Osteocyte (in vitro differentiated cells): ENCODE results near the gene LTK. TPM values are rescaled to one million over a fixed set of nuclear protein-coding genes. Genes with fewer than 3 reads are reported as not detected.

Source experiments
- DNase-seq: peaks from one replicate; pipeline ENCODE4 v3.0.0; 2021; ENCODE audit warnings: mixed read lengths; ENCODE audit not compliant: unreplicated experiment; ENCODE audit errors: extremely low spot score
- H3K27ac Mint-ChIP-seq: one replicate; pipeline ENCODE4 v1.8.0; 2021; ENCODE audit warnings: mild to moderate bottlenecking, mixed read lengths; ENCODE audit not compliant: unreplicated experiment
- H3K27me3 Mint-ChIP-seq: one replicate; pipeline ENCODE4 v1.8.0; 2021; ENCODE audit warnings: mixed read lengths; ENCODE audit not compliant: unreplicated experiment
- H3K36me3 Mint-ChIP-seq: one replicate; pipeline ENCODE4 v1.8.0; 2021; ENCODE audit warnings: mixed read lengths; ENCODE audit not compliant: unreplicated experiment
- H3K4me1 Mint-ChIP-seq: one replicate; pipeline ENCODE4 v1.8.0; 2021; ENCODE audit warnings: mixed read lengths; ENCODE audit not compliant: unreplicated experiment
- H3K4me3 Mint-ChIP-seq: one replicate; pipeline ENCODE4 v1.8.0; 2021; ENCODE audit warnings: mild to moderate bottlenecking, moderate library complexity, mixed read lengths; ENCODE audit not compliant: unreplicated experiment
- H3K9me3 Mint-ChIP-seq: one replicate; pipeline ENCODE4 v1.8.0; 2021; ENCODE audit warnings: mixed read lengths; ENCODE audit not compliant: unreplicated experiment
- CTCF ChIP-seq: fragments of 200-600 bp; sonication (generic); IDR thresholded peaks from 2 replicates; pipeline ENCODE4 v1.5.0; 2021; ENCODE audit warnings: antibody characterized with exemption, mild to moderate bottlenecking, moderate library complexity
- total RNA-seq: library from RNA; stranded (reverse); gene quantifications from 2 replicates; pipeline ENCODE4 v1.2.1, GENCODE V29; 2021

LTK gene
- total RNA-seq, 1 donor from 2014 or later = 0.91 TPM

- Mint-ChIP-seq H3K9me3 (no peaks in the 10 kb centered on the region), H3K27ac (no peak overlapping the region), H3K36me3 (no peaks in the 10 kb centered on the region), H3K4me3 (no peak overlapping the region), H3K27me3 (peaks cover 43% of the 10 kb centered on the region), H3K4me1 (peaks cover 13% of the 10 kb centered on the region)
- no peak for TF ChIP-seq CTCF
- no peak for DNase-seq
Observed at GRCh38 chr15:41507820-41508290, 5.8 kb downstream of the LTK start.

GRCh38 chr15:41506796-41507341 is 6.8 kb downstream of the LTK start:
- Mint-ChIP-seq H3K27me3 (peaks cover 40% of the 10 kb centered on the region), H3K4me3 (no peak overlapping the region)

GRCh38 chr15:41505776-41506175 is 7.9 kb downstream of the LTK start:
- H3K36me3 Mint-ChIP-seq = no peaks in the 10 kb centered on the region
- H3K4me3 Mint-ChIP-seq = no peak overlapping the region
- DNase-seq = no peak
- peaks cover 19% of the 10 kb centered on the region for H3K4me1 Mint-ChIP-seq
- no peak overlapping the region for H3K27ac Mint-ChIP-seq
- no peaks in the 10 kb centered on the region for H3K9me3 Mint-ChIP-seq
- H3K27me3 Mint-ChIP-seq = peaks cover 47% of the 10 kb centered on the region
- no peak for TF ChIP-seq CTCF

More at GRCh38 chr15:41506796-41507341, 6.8 kb downstream of the LTK start:
- Mint-ChIP-seq H3K4me1 (peaks cover 12% of the 10 kb centered on the region), H3K9me3 (no peaks in the 10 kb centered on the region), H3K36me3 (no peaks in the 10 kb centered on the region), H3K27ac (no peak overlapping the region)
- no peak for DNase-seq
- no peak for TF ChIP-seq CTCF

GRCh38 chr15:41504751-41505492 is 8.7 kb downstream of the LTK start:
- TF ChIP-seq CTCF = no peak
- no peaks in the 10 kb centered on the region for H3K36me3 Mint-ChIP-seq
- no peak for DNase-seq
- H3K9me3 Mint-ChIP-seq = no peaks in the 10 kb centered on the region
- H3K27ac Mint-ChIP-seq = no peak overlapping the region
- peaks cover 43% of the 10 kb centered on the region for H3K27me3 Mint-ChIP-seq
- H3K4me3 Mint-ChIP-seq = no peak overlapping the region
- H3K4me1 Mint-ChIP-seq = peaks cover 19% of the 10 kb centered on the region

GRCh38 chr15:41503669-41504010 is 10.0 kb downstream of the LTK start:
- Mint-ChIP-seq H3K4me3 (peak overlapping the region; percentile 27), H3K9me3 (no peaks in the 10 kb centered on the region), H3K27me3 (peaks cover 51% of the 10 kb centered on the region), H3K27ac (no peak overlapping the region), H3K4me1 (peaks cover 19% of the 10 kb centered on the region), H3K36me3 (no peaks in the 10 kb centered on the region)
- no peak for DNase-seq
- TF ChIP-seq CTCF = no peak
